ENCODE measurements around the gene SLC35E1. TPM values are rescaled to one million over a fixed set of nuclear protein-coding genes. Genes with fewer than 3 reads are reported as not detected.

Gene SLC35E1
- total RNA-seq, 1 donor from 2014 or later: 47.3 TPM

GRCh38 chr19:16618248-16618647 lies 46.0 kb upstream of the SLC35E1 start:
- H3K9me3 ChIP-seq: no peaks in the 10 kb centered on the region
- peaks cover 54% of the 10 kb centered on the region for H3K4me1 ChIP-seq
- H3K27ac ChIP-seq: no peak overlapping the region
- DNase-seq (no peak), ATAC-seq (no peak)
- peaks cover 5% of the 10 kb centered on the region for H3K36me3 ChIP-seq
- TF ChIP-seq CTCF (IDR thresholded peaks at IDR 0.05): no peak
- no peaks in the 10 kb centered on the region for H3K27me3 ChIP-seq (ENCODE audit: low read depth)
- no peak overlapping the region for H3K4me3 ChIP-seq
- intact Hi-C loops (cut with DNase I): no loop called here

- H3K4me1 ChIP-seq: peaks cover 54% of the 10 kb centered on the region
- H3K4me3 ChIP-seq: no peak overlapping the region
- H3K27ac ChIP-seq: no peak overlapping the region
- H3K36me3 ChIP-seq: no peaks in the 10 kb centered on the region
- TF ChIP-seq CTCF (IDR thresholded peaks at IDR 0.05): no peak
- ATAC-seq (no peak), DNase-seq (no peak)
- intact Hi-C loops (cut with DNase I): no loop called here
- H3K9me3 ChIP-seq: no peaks in the 10 kb centered on the region
- H3K27me3 ChIP-seq (ENCODE audit: low read depth): no peaks in the 10 kb centered on the region
Observed at GRCh38 chr19:16615808-16616207, 43.6 kb upstream of the SLC35E1 start.

GRCh38 chr19:16614941-16615340 lies 42.7 kb upstream of the SLC35E1 start:
- ATAC-seq (no peak), DNase-seq (no peak)
- no peaks in the 10 kb centered on the region for H3K27me3 ChIP-seq (ENCODE audit: low read depth)
- no peak for TF ChIP-seq CTCF (IDR thresholded peaks at IDR 0.05)
- H3K4me1 ChIP-seq: peaks cover 57% of the 10 kb centered on the region
- H3K9me3 ChIP-seq: no peaks in the 10 kb centered on the region
- intact Hi-C loops (cut with DNase I): no loop called here
- no peak overlapping the region for H3K27ac ChIP-seq
- H3K4me3 ChIP-seq: no peak overlapping the region
- H3K36me3 ChIP-seq: no peaks in the 10 kb centered on the region

GRCh38 chr19:16613841-16614240 lies 41.6 kb upstream of the SLC35E1 start:
- Histone ChIP-seq H3K36me3 (no peaks in the 10 kb centered on the region), H3K27ac (no peak overlapping the region), H3K4me3 (no peak overlapping the region), H3K9me3 (no peaks in the 10 kb centered on the region), H3K27me3 (ENCODE audit: low read depth) (no peaks in the 10 kb centered on the region), H3K4me1 (peaks cover 55% of the 10 kb centered on the region)
- no peak for TF ChIP-seq CTCF (IDR thresholded peaks at IDR 0.05)
- no peak for DNase-seq
- intact Hi-C loops (cut with DNase I): no loop called here
- no peak for ATAC-seq

- no peak overlapping the region for H3K4me3 ChIP-seq
- H3K4me1 ChIP-seq: peaks cover 64% of the 10 kb centered on the region
- intact Hi-C loops (cut with DNase I): no loop called here
- DNase-seq (no peak), ATAC-seq (no peak)
- H3K36me3 ChIP-seq: no peaks in the 10 kb centered on the region
- H3K27ac ChIP-seq: no peak overlapping the region
- no peaks in the 10 kb centered on the region for H3K9me3 ChIP-seq
- TF ChIP-seq CTCF (IDR thresholded peaks at IDR 0.05): no peak
- H3K27me3 ChIP-seq (ENCODE audit: low read depth): no peaks in the 10 kb centered on the region
Observed at GRCh38 chr19:16612636-16613035, 40.4 kb upstream of the SLC35E1 start.

- TF ChIP-seq CTCF (IDR thresholded peaks at IDR 0.05): no peak
- ATAC-seq (peak; percentile 84 to 86), DNase-seq (peak; percentile 57)
- Histone ChIP-seq H3K9me3 (no peaks in the 10 kb centered on the region), H3K4me3 (no peak overlapping the region), H3K4me1 (peaks cover 75% of the 10 kb centered on the region), H3K27me3 (ENCODE audit: low read depth) (no peaks in the 10 kb centered on the region), H3K36me3 (no peaks in the 10 kb centered on the region), H3K27ac (no peak overlapping the region)
- intact Hi-C loops (cut with DNase I): no loop called here
Observed at GRCh38 chr19:16611121-16611520, 38.9 kb upstream of the SLC35E1 start.

Data from lower lobe of right lung (tissue), 2 donors.